ENCODE data around the gene BCAS4.
A peak's percentile ranks its signal among the peaks of the same experiment; 100 is the strongest.
"Not testable (repeated sequence)": the region's sequence is repeated elsewhere in the genome, so short reads cannot be mapped to it uniquely, and the experiment has no call there.

Gene BCAS4

GRCh38 chr20:50876816-50877215, 82.0 kb downstream of the BCAS4 start:
- no peak for DNase-seq (ENCODE audit: low spot score)

- no peak for DNase-seq (ENCODE audit: low spot score)
These were observed 82.4 kb downstream of the BCAS4 start for GRCh38 chr20:50877232-50877743.

GRCh38 chr20:50879649-50880550, 85.0 kb downstream of the BCAS4 start:
- DNase-seq (ENCODE audit: low spot score): no peak

DNA sequence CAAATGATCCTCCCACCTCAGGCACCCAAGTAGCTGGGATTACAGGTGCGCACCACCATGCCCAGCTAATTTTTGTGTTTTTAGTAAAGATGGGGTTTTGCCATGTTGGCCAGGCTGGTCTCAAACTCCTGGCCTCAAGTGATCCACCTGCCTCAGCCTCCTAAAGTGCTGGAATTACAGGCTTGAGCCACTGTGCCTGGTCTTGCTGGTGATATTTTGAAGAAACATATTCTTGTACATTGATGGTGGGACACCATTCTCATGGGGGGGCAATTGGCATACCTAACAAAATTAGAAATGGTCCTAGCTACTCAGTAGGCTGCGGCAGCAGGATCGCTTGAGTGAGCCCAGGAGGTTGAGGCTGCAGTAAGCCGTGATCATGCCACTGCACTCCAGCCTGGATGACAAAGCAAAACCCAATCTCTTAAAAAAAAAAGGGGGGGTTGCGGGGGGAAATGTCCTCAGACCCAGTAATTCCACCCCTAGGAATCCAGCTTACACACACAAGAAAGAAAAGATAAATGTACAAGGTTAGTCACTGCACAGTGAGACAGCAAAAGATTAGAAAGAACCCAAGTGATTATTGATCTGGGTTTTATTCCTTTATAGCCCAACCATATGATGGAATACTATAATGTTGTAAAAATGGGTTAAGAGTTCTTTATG, 87.0 kb downstream of the BCAS4 start:
- not testable (repeated sequence) for DNase-seq (ENCODE audit: low spot score)

DNA sequence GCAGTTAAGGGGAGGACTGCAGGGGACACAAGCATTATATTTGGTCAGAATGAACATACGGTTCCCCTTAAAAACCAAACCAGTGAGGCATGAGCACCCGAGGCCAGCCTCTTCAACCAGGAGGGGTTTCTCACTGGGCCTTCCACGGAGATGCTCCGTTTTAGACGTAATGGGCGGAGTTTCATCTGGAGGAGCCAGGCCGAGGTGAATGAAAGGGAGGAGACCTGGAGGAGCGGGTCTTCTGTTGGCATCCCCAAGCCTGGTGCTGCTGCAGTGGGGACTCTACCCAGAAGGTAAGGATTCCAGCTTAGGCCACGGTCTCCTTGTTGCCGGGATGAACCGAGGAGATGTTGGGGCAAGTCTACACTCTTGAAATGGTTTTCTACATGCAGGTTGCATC, 89.0 kb downstream of the BCAS4 start:
- DNase-seq (ENCODE audit: low spot score): no peak

- no peak for DNase-seq (ENCODE audit: low spot score)
These were observed 90.2 kb downstream of the BCAS4 start for GRCh38 chr20:50885068-50885467.

- no peak for DNase-seq (ENCODE audit: low spot score)
These were observed 90.9 kb downstream of the BCAS4 start for GRCh38 chr20:50885781-50886180.

DNA sequence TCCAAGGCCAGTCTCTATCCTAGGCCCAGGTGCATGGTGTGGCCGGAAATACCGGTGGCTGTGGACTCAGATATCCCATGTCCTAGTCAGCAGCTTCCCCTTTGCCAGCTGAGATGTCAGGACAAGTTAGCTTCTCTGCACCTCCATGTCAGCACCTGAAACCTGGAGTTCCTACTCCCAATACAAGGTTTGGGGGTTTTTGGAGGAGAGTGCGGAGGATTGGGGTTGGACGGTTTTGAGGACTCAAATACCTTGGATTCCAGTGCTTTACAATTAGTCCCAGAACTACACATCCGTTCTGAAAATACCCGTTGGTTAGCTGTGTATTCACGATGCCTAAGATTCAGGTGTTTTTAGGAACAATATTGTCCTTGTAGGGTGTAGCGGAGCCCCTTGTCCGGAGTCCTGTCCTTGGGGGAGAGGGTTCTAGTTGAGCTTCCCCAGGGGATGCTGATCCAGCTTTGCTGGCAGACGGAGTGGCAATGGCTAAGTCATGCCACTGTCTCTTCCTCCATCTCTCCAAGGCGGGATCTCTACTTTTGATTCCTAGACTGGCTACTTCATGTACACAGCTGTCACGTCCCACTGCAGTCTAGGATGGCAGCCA, 91.4 kb downstream of the BCAS4 start:
- no peak for DNase-seq (ENCODE audit: low spot score)

DNA sequence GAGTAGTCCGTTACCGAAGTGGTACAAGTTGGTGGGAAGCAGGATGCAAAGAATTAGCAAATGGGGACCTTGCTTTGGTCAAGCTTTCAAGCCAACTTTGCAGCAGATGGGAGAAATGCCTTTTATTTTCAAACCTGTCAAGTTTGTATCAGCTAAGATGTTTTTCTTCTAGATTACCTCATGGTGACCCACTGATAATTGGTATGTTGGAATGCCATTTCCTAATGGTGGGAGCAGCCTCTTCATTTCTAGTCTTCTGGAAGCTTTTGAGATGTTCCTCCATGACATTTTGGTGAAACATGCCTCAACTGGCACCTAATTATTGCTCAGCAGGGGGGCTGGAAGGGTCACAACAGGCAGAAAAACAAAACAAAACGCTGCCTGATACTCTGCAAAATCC, 92.7 kb downstream of the BCAS4 start:
- DNase-seq (ENCODE audit: low spot score): no peak

DNA sequence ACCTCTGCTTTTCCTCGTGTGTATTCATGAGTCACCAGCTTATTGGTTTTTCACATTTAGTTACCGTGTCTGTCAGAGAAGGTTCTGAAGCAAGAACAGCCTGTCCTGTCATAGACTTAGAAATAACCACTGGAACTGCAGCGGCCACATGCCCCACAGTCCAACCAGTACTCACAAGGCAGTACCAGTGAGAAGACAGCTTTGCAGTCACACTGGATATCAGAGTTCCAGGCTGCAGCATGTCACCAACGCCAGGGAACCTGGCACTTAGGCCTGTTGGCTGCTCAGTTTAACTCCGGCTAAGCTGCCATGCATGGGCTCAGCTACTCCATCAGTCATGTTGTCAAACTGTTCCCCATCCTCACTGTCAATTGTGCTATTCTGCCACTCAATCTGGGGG, 96.3 kb downstream of the BCAS4 start:
- no peak for DNase-seq (ENCODE audit: low spot score)

DNA sequence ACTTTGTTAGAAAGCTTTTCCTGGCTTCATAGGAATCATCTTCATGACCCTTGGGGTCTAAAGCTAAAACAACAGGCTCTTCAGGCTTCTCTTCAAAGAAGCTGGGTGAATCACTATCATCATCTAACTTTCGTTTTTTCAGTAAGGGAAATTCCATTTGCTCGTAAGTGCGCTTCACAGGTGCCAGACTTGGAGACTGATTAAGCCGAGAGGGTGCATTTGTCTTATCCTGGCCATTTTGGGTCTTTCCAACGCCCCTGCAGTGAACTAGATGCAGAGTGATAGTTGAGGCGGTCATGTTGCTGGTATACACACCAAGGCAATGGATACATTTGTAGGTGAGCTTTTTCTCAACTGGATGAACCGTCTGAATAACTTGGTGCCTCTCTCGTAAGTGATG, 97.5 kb downstream of the BCAS4 start:
- DNase-seq (ENCODE audit: low spot score): no peak

GRCh38 chr20:50893620-50894019, 98.8 kb downstream of the BCAS4 start:
- no peak for DNase-seq (ENCODE audit: low spot score)

DNA sequence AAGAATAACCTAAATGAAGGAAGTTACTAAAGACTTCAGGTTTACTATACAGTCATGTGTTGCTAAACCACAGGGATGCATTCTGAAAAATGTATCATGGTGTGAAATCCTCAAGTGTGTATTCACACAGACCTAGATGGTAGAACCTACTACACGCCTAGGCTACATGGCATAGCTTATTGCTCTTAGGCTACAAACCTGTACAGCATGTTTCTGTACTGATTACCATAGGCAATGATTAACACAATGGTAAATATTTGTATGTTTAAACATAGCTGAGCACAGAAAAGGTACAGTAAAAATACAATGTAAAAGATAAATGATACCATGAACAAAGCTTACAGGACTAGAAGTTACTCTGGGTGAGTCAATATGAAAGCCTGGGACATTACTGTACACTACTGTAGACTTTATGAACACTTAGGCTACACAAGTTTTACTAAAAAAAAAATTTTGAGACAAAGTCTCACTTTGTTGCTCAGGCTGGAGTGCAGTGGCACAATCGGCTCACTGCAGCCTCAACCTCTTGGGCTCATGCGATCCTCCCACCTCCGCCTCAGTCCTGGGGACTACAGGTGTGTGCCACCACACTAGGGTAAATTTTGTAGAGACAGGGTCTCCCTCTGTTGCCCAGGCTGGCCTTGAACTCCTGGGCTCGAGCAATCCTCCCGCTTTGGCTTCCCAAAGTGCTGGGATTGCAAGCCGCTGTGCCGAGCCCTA, 100.4 kb downstream of the BCAS4 start:
- peak; percentile 19 for DNase-seq (ENCODE audit: low spot score)

- DNase-seq (ENCODE audit: low spot score): no peak
These were observed 103.6 kb downstream of the BCAS4 start for GRCh38 chr20:50898475-50898874.

DNA sequence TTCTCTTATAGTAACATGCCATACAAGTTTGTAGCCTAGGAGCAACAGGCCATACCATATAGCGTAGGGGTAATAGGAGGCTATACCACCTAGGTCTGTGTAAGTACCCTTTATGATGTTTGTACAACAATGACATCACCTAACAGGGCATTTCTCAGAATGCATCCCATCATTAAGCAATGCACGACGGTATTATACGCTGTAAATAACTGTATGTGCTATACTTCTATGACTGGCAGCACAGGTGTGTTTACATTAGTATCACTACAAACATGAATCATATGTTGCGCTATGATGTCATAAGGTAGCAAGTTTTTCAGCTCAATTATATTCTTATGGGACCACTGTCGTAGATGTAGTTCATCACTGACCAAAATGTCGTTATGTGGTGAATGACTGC, 105.4 kb downstream of the BCAS4 start:
- DNase-seq (ENCODE audit: low spot score): no peak

DNA sequence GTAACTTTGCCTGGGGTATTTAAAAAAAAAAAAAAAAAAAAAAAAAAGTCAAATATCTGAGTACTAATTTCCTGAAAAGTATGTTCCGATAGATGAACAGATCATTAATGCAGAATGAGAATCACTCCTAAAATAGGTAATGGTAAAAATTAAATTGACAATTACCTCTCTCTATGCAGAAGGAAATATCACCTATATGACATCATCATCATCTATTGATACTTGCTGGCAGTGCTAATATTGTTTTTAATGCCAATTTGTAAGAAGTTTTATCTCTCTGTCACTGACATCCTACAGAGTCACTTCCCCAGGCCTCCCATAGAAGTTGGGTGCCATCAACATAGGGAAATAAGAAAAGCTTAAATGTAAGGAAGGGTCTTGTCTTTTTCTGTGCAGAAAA, 106.4 kb downstream of the BCAS4 start:
- DNase-seq (ENCODE audit: low spot score): no peak

DNA sequence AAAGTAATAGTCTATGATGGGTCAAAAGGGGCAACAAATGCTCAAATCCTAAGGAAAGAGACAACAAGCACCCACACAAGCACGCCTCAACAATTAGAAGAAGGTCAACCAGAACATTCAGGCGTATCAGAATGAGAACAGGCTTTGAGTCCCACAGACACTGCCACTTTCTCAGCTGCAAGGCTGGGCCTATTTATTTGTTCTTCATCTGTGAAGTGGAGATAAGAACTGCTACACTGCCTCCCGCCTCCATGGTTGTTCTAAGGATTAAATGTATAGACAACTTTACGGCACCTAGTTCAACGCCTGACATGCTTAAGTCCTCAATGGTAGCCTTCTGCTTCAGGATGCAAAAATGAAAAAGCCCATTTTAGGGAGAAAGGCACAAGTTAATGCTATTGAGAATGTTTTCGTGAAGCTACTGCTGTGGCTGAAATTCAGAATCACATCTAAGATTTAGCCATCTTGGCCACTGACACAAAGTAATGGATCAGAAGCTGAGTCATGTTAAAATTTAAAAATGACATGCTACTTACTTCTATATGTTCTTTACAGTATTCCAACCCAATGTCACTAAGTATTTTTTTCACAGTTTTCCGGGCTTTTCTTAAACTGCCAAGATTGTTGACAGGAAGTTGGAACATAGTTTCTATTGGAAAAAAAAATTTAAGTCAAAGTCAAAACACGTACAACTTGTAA, 108.6 kb downstream of the BCAS4 start:
- DNase-seq (ENCODE audit: low spot score): no peak

DNA sequence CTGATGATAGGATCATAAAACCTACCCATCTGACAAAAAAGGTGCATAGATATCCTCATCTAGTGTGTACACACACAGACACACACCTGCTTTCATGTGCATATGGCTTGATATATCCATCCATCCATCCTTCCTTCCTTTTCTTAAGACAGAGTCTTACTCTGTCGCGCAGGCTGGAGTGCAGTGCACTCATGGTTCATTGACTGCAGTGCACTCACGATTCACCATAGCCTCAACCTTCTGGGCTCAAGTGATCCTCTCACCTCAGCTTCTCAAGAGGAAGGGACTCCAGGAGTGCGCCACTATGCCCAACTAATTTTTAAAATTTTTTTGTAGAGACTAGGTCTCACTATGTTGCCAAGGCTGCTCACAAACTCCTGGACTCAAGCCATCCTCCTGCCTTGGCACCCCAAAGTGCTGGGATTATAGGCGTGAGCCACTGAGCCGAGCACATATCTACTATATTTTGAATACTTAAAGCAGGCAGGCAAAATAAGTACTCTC, 109.3 kb downstream of the BCAS4 start:
- DNase-seq (ENCODE audit: low spot score): no peak

DNA sequence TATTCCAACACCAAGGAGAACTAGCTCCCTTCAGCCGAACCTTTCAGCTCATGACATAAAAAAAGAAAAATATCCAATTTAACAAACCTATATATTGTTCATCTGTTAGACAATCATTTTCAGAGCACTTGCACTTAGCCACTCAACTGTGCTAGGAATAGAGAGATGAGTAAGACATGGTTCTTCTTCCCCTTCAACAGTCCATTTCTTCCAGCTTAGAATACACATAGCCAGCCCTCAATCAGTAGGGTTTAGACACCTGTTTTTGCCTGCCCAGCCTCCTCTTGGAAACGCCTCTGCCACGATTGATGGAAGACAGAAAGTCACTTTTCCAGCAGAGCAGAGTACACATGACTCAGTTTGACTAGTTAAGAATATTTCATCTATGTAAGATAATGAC, 114.6 kb downstream of the BCAS4 start:
- no peak for DNase-seq (ENCODE audit: low spot score)

- DNase-seq (ENCODE audit: low spot score): no peak
These were observed 116.2 kb downstream of the BCAS4 start for GRCh38 chr20:50911030-50911429.

GRCh38 chr20:50911716-50912115, 116.9 kb downstream of the BCAS4 start:
- DNase-seq (ENCODE audit: low spot score): no peak
